IMR-90 (cell line): ENCODE measurements around the gene TMEM184B. TPM values are rescaled to one million over a fixed set of nuclear protein-coding genes. Genes with fewer than 3 reads are reported as not detected.

Source experiments
- ATAC-seq: fragments of 200-7000 bp; cut with Tn5 transposase; 2 replicates; pipeline ENCODE4 v1.9.1; 2020; ENCODE audit warnings: low read depth, mild to moderate bottlenecking, moderate library complexity
- BruUV-seq: library from RNA; stranded (reverse); fragments of 400-500 nt; replicated peaks from 2 replicates; lab custom pipeline; 2021; lab: Mats Ljungman, UMichigan
- CTCF ChIA-PET: fragments of 300-600 bp; formaldehyde crosslinking; extraction: SDS; loops from one replicate; lab custom pipeline; 2021; ENCODE audit warnings: antibody characterized with exemption; lab: Yijun Ruan, JAX
- POLR2A ChIA-PET: fragments of 300-600 bp; sonication (Branson Sonifier 250); formaldehyde crosslinking; loops from one replicate; lab custom pipeline; 2022; ENCODE audit warnings: antibody characterized with exemption; ENCODE audit not compliant: unreplicated experiment; lab: Charles Lee
- DNase-seq: peaks from one replicate; pipeline ENCODE4 v3.0.0; 2013
- H2AFZ ChIP-seq: replicated peaks from 2 replicates; pipeline ENCODE3; 2013; ENCODE audit warnings: low read length, mild to moderate bottlenecking; ENCODE audit not compliant: poor library complexity
- H2AK5ac ChIP-seq: 2 replicates; pipeline ENCODE4 v1.6.1; 2013; ENCODE audit warnings: low read depth, low read length, inconsistent platforms
- H2AK9ac ChIP-seq: replicated peaks from 2 replicates; pipeline ENCODE3; 2013; ENCODE audit warnings: mild to moderate bottlenecking, low read depth, low read length, moderate library complexity; ENCODE audit not compliant: poor library complexity
- H2BK120ac ChIP-seq: 2 replicates; pipeline ENCODE4 v1.6.1; 2013; ENCODE audit warnings: low read depth, low read length, inconsistent platforms
- H2BK15ac ChIP-seq: 3 replicates; pipeline ENCODE4 v1.6.1; 2013; ENCODE audit warnings: low read depth, low read length, inconsistent platforms
- H2BK20ac ChIP-seq: 2 replicates; pipeline ENCODE4 v1.6.1; 2013; ENCODE audit warnings: low read depth, mild to moderate bottlenecking, inconsistent platforms, low read length, moderate library complexity
- H2BK5ac ChIP-seq: 2 replicates; pipeline ENCODE4 v1.6.1; 2013; ENCODE audit warnings: mild to moderate bottlenecking, low read depth, low read length, inconsistent platforms; ENCODE audit not compliant: poor library complexity, severe bottlenecking
- H3K14ac ChIP-seq: replicated peaks from 2 replicates; pipeline ENCODE4 v1.6.1; 2013; ENCODE audit warnings: low read depth, low read length, inconsistent platforms
- H3K18ac ChIP-seq: 2 replicates; pipeline ENCODE4 v1.6.1; 2013; ENCODE audit warnings: low read depth, low read length, control low read depth
- H3K23ac ChIP-seq: 2 replicates; pipeline ENCODE4 v1.6.1; 2013; ENCODE audit warnings: low read depth, low read length, inconsistent platforms
- H3K27ac ChIP-seq: 2 replicates; pipeline ENCODE4 v1.5.1; 2013; ENCODE audit warnings: mild to moderate bottlenecking, control low read depth, low read length; ENCODE audit not compliant: insufficient read depth
- H3K27me3 ChIP-seq: 2 replicates; pipeline ENCODE4 v1.6.1; 2013; ENCODE audit warnings: low read length; ENCODE audit not compliant: control insufficient read depth, insufficient read depth
- H3K36me3 ChIP-seq: 2 replicates; pipeline ENCODE4 v1.6.1; 2013; ENCODE audit warnings: low read length, mixed read lengths; ENCODE audit not compliant: control insufficient read depth, insufficient read depth
- H3K4ac ChIP-seq: 2 replicates; pipeline ENCODE4 v1.6.1; 2013; ENCODE audit warnings: low read depth, low read length, inconsistent platforms
- H3K4me1 ChIP-seq: 2 replicates; pipeline ENCODE4 v1.6.1; 2013; ENCODE audit warnings: low read length, mixed read lengths; ENCODE audit not compliant: control insufficient read depth, insufficient read depth
- H3K4me2 ChIP-seq: 2 replicates; pipeline ENCODE4 v1.6.1; 2013; ENCODE audit warnings: low read depth, mild to moderate bottlenecking, control low read depth, low read length, moderate library complexity
- H3K4me3 ChIP-seq: 2 replicates; pipeline ENCODE4 v1.5.1; 2013; ENCODE audit warnings: low read depth, mild to moderate bottlenecking, control low read depth, low read length, moderate library complexity; ENCODE audit not compliant: insufficient read depth
- H3K56ac ChIP-seq: 2 replicates; pipeline ENCODE4 v1.6.1; 2013; ENCODE audit warnings: low read length, inconsistent platforms; ENCODE audit not compliant: insufficient read depth; ENCODE audit errors: extremely low read depth
- H3K79me1 ChIP-seq, 2 experiments: 2 replicates each; pipeline ENCODE4 v1.6.1; 2013; ENCODE audit warnings: low read length in 2 of 2, inconsistent platforms in 1 of 2, low read depth in 1 of 2
- H3K9ac ChIP-seq: 2 replicates; pipeline ENCODE4 v1.6.1; 2013; ENCODE audit warnings: low read depth, low read length, control low read depth
- H3K9me1 ChIP-seq: 2 replicates; pipeline ENCODE4 v1.6.1; 2013; ENCODE audit warnings: low read length, inconsistent platforms; ENCODE audit not compliant: insufficient read depth
- H3K9me3 ChIP-seq: 2 replicates; pipeline ENCODE4 v1.6.1; 2013; ENCODE audit warnings: low read length; ENCODE audit not compliant: control insufficient read depth, insufficient read depth
- H4K20me1 ChIP-seq: 2 replicates; pipeline ENCODE4 v1.6.1; 2013; ENCODE audit warnings: low read length, inconsistent platforms; ENCODE audit not compliant: insufficient read depth
- H4K5ac ChIP-seq: 2 replicates; pipeline ENCODE4 v1.6.1; 2013; ENCODE audit warnings: mild to moderate bottlenecking, low read depth, low read length, control low read depth
- H4K8ac ChIP-seq, 2 experiments: 2 replicates each; pipeline ENCODE4 v1.6.1; 2013; ENCODE audit warnings: low read depth in 2 of 2, low read length in 2 of 2, control low read depth in 1 of 2, inconsistent platforms in 1 of 2
- H4K91ac ChIP-seq: 2 replicates; pipeline ENCODE4 v1.6.1; 2013; ENCODE audit warnings: low read depth, low read length, inconsistent platforms; ENCODE audit not compliant: insufficient read depth
- WGBS, 2 experiments: methylation state at CpG; one replicate each; pipeline versions ENCODE4 v1.1.5 to v1.1.7; 2013; ENCODE audit warnings: missing lambda C conversion rate in 2 of 2; ENCODE audit not compliant: insufficient read length in 1 of 2; ENCODE audit errors: extremely low coverage in 2 of 2; 5-methylcytosine and 5-hydroxymethylcytosine counted together
- dilution Hi-C: fragments of 300-500 bp; cut with HindIII; formaldehyde crosslinking; loops from one replicate; pipeline ENCODE4 v1.14.3; 2018; ENCODE audit warnings: low sequenced_read_pairs; ENCODE audit not compliant: unreplicated experiment
- in situ Hi-C: fragments of 300-500 bp; cut with MboI; formaldehyde crosslinking; loops from 3 replicates; pipeline ENCODE4 v1.14.3; 2019; ENCODE audit warnings: low sequenced_read_pairs, inconsistent platforms, mixed read lengths
- intact Hi-C: fragments of 100-400 bp; cut with micrococcal nuclease; formaldehyde crosslinking; loops from 2 replicates; pipeline ENCODE4 v1.10.0; 2022
- polyA plus RNA-seq, 3 experiments: library from polyadenylated mRNA; depleted of rRNA; stranded (reverse); fragments of >200 nt; gene quantifications; 2 replicates each; pipeline ENCODE4 v1.2.3, GENCODE V29; 2012; ENCODE audit warnings: low replicate concordance in 1 of 3
- total RNA-seq: library from RNA; depleted of rRNA; stranded (reverse); fragments of >200 nt; gene quantifications from 2 replicates; pipeline ENCODE4 v1.2.3, GENCODE V29; 2012
- TF ChIP-seq, protein P1 (sequence below): conservative IDR thresholded peaks from 2 replicates; pipeline ENCODE4 v1.5.1; 2012; ENCODE audit warnings: mild to moderate bottlenecking, low read depth, low read length, improper control_type of control experiment

Gene TMEM184B
- total and polyA plus RNA-seq, 2 of the 4 experiments (the other 2 are of a cell fraction) = 9.1 to 81.1 TPM

DNA sequence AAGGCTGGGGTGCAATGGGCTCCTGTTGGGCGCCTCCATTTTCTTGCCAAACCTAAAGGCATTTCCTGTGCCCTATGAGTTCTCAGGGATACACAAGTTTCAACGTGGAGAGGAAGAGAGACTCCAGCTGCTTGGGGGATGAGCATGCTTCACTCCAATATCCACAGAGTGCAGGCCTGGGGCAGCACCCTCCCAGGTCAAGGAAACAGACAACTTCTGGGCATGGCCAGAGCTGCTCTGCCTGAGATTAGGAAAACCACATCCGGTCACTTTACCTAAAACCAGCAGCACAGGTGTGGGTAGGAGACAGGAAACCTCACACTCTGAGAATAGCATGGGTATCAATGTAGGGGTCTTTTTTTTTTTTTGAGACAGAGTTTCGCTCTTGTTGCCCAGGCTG lies 28.7 kb downstream of the TMEM184B start:
- Histone ChIP-seq H2AK5ac (no peak overlapping the region), H3K18ac (no peak overlapping the region), H4K20me1 (peaks cover 26% of the 10 kb centered on the region), H4K8ac (peak overlapping the region; percentile 18 to 21; a peak in 2 of 4 replicates), H2BK15ac (no peak overlapping the region), H3K56ac (no peak overlapping the region), H3K9ac (no peak overlapping the region), H3K4me3 (no peak overlapping the region), H3K27me3 (no peaks in the 10 kb centered on the region), H3K4ac (no peak overlapping the region), H4K5ac (no peak overlapping the region), H3K4me2 (no peak overlapping the region), H3K14ac (no peak overlapping the region), H2BK20ac (no peak overlapping the region), H3K27ac (peak overlapping the region; percentile 50; the same call in 1 of the 2 replicates), H4K91ac (no peak overlapping the region), H3K79me1 (peaks cover 24 to 82% of the 10 kb centered on the region in 2 experiments), H3K9me3 (no peaks in the 10 kb centered on the region), H2AK9ac (no peak overlapping the region), H3K9me1 (peaks cover 18% of the 10 kb centered on the region), H3K4me1 (peaks cover 31% of the 10 kb centered on the region), H2AFZ (no peak overlapping the region), H3K36me3 (peaks cover 32% of the 10 kb centered on the region), H2BK120ac (no peak overlapping the region), H2BK5ac (peak overlapping the region; percentile 48), H3K23ac (no peak overlapping the region)
- POLR2A ChIA-PET = no interaction called here
- ATAC-seq (no peak), DNase-seq (peak; percentile 34)
- BruUV-seq = no TSS peak
- no CpG with 5 or more reads among the region's 4 CpGs for WGBS, 2 experiments
- in situ Hi-C loops (no loop called here), intact Hi-C loops (loop anchor here (5.0 kb wide), 1 partner anchor 328 kb away; the partner anchor contains the start of gene DMC1), dilution Hi-C loops (no loop called here)
- TF ChIP-seq, protein P1, sequence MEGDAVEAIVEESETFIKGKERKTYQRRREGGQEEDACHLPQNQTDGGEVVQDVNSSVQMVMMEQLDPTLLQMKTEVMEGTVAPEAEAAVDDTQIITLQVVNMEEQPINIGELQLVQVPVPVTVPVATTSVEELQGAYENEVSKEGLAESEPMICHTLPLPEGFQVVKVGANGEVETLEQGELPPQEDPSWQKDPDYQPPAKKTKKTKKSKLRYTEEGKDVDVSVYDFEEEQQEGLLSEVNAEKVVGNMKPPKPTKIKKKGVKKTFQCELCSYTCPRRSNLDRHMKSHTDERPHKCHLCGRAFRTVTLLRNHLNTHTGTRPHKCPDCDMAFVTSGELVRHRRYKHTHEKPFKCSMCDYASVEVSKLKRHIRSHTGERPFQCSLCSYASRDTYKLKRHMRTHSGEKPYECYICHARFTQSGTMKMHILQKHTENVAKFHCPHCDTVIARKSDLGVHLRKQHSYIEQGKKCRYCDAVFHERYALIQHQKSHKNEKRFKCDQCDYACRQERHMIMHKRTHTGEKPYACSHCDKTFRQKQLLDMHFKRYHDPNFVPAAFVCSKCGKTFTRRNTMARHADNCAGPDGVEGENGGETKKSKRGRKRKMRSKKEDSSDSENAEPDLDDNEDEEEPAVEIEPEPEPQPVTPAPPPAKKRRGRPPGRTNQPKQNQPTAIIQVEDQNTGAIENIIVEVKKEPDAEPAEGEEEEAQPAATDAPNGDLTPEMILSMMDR = no peak
- CTCF ChIA-PET = no interaction called here
